H9 (cell line): ENCODE data around the gene TCP10L. TPM values are rescaled to one million over a fixed set of nuclear protein-coding genes. Genes with fewer than 3 reads are reported as not detected.

ENCODE experiments used
- DNase-seq: peaks from one replicate; pipeline ENCODE4 v3.0.0-alpha.2; 2017
- H2AFZ ChIP-seq: one replicate; pipeline ENCODE4 v1.6.1; 2013; ENCODE audit warnings: mild to moderate bottlenecking, low read length, control low read depth, moderate library complexity
- H2AK5ac ChIP-seq: 2 replicates; pipeline ENCODE4 v1.6.1; 2013; ENCODE audit warnings: low read length, control low read depth, mixed read lengths; ENCODE audit not compliant: insufficient read length
- H2BK120ac ChIP-seq: one replicate; pipeline ENCODE4 v1.6.1; 2013; ENCODE audit warnings: low read depth, mild to moderate bottlenecking, low read length, control low read depth, inconsistent platforms; ENCODE audit not compliant: poor library complexity, severe bottlenecking
- H2BK12ac ChIP-seq: 2 replicates; pipeline ENCODE4 v1.6.1; 2013; ENCODE audit warnings: low read length, control low read depth, mixed read lengths, low read depth; ENCODE audit not compliant: insufficient read length
- H2BK15ac ChIP-seq: 2 replicates; pipeline ENCODE4 v1.6.1; 2013; ENCODE audit warnings: low read depth, low read length, control low read depth
- H2BK20ac ChIP-seq: one replicate; pipeline ENCODE4 v1.6.1; 2013; ENCODE audit warnings: low read depth, mild to moderate bottlenecking, low read length, control low read depth, inconsistent platforms; ENCODE audit not compliant: poor library complexity, severe bottlenecking
- H2BK5ac ChIP-seq: 2 replicates; pipeline ENCODE4 v1.6.1; 2013; ENCODE audit warnings: low read length, control low read depth, mixed read lengths; ENCODE audit not compliant: insufficient read length
- H3K14ac ChIP-seq: 2 replicates; pipeline ENCODE4 v1.6.1; 2013; ENCODE audit warnings: low read length, control low read depth; ENCODE audit not compliant: insufficient read depth
- H3K18ac ChIP-seq: 2 replicates; pipeline ENCODE4 v1.6.1; 2013; ENCODE audit warnings: low read depth, mild to moderate bottlenecking, mixed read lengths, low read length, control low read depth; ENCODE audit not compliant: insufficient read length
- H3K23ac ChIP-seq: 2 replicates; pipeline ENCODE4 v1.6.1; 2013; ENCODE audit warnings: low read length, control low read depth, mixed read lengths, low read depth; ENCODE audit not compliant: insufficient read length
- H3K23me2 ChIP-seq: 2 replicates; pipeline ENCODE4 v1.6.1; 2013; ENCODE audit warnings: low read depth, mild to moderate bottlenecking, mixed read lengths, low read length, control low read depth; ENCODE audit not compliant: insufficient read length, poor library complexity, severe bottlenecking
- H3K27ac ChIP-seq: 2 replicates; pipeline ENCODE4 v1.5.1; 2013; ENCODE audit warnings: low read length, control low read depth, mixed read lengths, low read depth; ENCODE audit not compliant: insufficient read length
- H3K27me3 ChIP-seq: 2 replicates; pipeline ENCODE4 v1.6.1; 2013; ENCODE audit warnings: low read length, control low read depth, inconsistent platforms; ENCODE audit not compliant: insufficient read depth
- H3K4ac ChIP-seq: 2 replicates; pipeline ENCODE4 v1.6.1; 2013; ENCODE audit warnings: low read depth, mild to moderate bottlenecking, control low read depth, inconsistent platforms, low read length, moderate library complexity
- H3K4me1 ChIP-seq: 2 replicates; pipeline ENCODE4 v1.6.1; 2013; ENCODE audit warnings: low read length, control low read depth, inconsistent platforms; ENCODE audit not compliant: insufficient read depth
- H3K4me2 ChIP-seq: 2 replicates; pipeline ENCODE4 v1.6.1; 2013; ENCODE audit warnings: low read length, control low read depth, mixed read lengths; ENCODE audit not compliant: insufficient read length, insufficient read depth
- H3K56ac ChIP-seq: 2 replicates; pipeline ENCODE4 v1.6.1; 2013; ENCODE audit warnings: low read depth, mild to moderate bottlenecking, mixed read lengths, low read length, control low read depth; ENCODE audit not compliant: insufficient read length
- H3K79me1 ChIP-seq: 2 replicates; pipeline ENCODE4 v1.6.1; 2013; ENCODE audit warnings: low read depth, mild to moderate bottlenecking, moderate library complexity, low read length, control low read depth, inconsistent platforms; ENCODE audit not compliant: insufficient read depth, poor library complexity, severe bottlenecking
- H3K79me2 ChIP-seq: 2 replicates; pipeline ENCODE4 v1.6.1; 2013; ENCODE audit warnings: low read length, control low read depth, inconsistent platforms; ENCODE audit not compliant: insufficient read depth
- H3K9ac ChIP-seq: 2 replicates; pipeline ENCODE4 v1.6.1; 2013; ENCODE audit warnings: low read length, control low read depth, mixed read lengths; ENCODE audit not compliant: insufficient read length; ENCODE audit errors: extremely low read depth
- H3K9me3 ChIP-seq: one replicate; pipeline ENCODE4 v1.6.1; 2013; ENCODE audit warnings: low read depth, low read length, inconsistent platforms; ENCODE audit not compliant: control insufficient read depth
- H3T11ph ChIP-seq: one replicate; pipeline ENCODE4 v1.6.1; 2013; ENCODE audit warnings: mild to moderate bottlenecking, low read length, control low read depth, inconsistent platforms
- H4K20me1 ChIP-seq: one replicate; pipeline ENCODE4 v1.6.1; 2013; ENCODE audit not compliant: control insufficient read depth, insufficient read length, insufficient read depth
- H4K5ac ChIP-seq: 2 replicates; pipeline ENCODE4 v1.6.1; 2013; ENCODE audit warnings: low read depth, mild to moderate bottlenecking, mixed read lengths, low read length, control low read depth; ENCODE audit not compliant: insufficient read length
- H4K8ac ChIP-seq: replicated peaks from 2 replicates; pipeline ENCODE4 v1.6.1; 2013; ENCODE audit warnings: low read length, control low read depth, mixed read lengths, low read depth; ENCODE audit not compliant: insufficient read length
- H4K91ac ChIP-seq: 2 replicates; pipeline ENCODE4 v1.6.1; 2013; ENCODE audit warnings: low read depth, mild to moderate bottlenecking, moderate library complexity, mixed read lengths, low read length, control low read depth; ENCODE audit not compliant: insufficient read length
- H3K27ac Mint-ChIP-seq, 3 experiments: 2 replicates in 2 of 3; 3 replicates in 1 of 3; pipeline ENCODE4 v1.8.0; 2020 to 2021; ENCODE audit warnings: mixed read lengths in 3 of 3, mild to moderate bottlenecking in 1 of 3, moderate library complexity in 1 of 3
- H3K27me3 Mint-ChIP-seq: 2 replicates; pipeline ENCODE4 v1.8.0; 2021; ENCODE audit warnings: low read depth, mild to moderate bottlenecking, moderate library complexity, mixed read lengths
- H3K36me3 Mint-ChIP-seq, 3 experiments: 2 replicates in 2 of 3; 3 replicates in 1 of 3; pipeline ENCODE4 v1.8.0; 2020 to 2021; ENCODE audit warnings: low read depth in 3 of 3, mixed read lengths in 3 of 3; ENCODE audit not compliant: insufficient read depth in 1 of 3
- H3K4me1 Mint-ChIP-seq, 2 experiments: 2 replicates each; pipeline ENCODE4 v1.8.0; 2020; ENCODE audit warnings: mixed read lengths in 2 of 2
- H3K4me3 Mint-ChIP-seq, 2 experiments: 2 replicates in 1 of 2; 3 replicates in 1 of 2; pipeline ENCODE4 v1.8.0; 2020 to 2021; ENCODE audit warnings: mild to moderate bottlenecking in 2 of 2, mixed read lengths in 2 of 2, moderate library complexity in 1 of 2
- H3K9me3 Mint-ChIP-seq, 2 experiments: 2 replicates in 1 of 2; 3 replicates in 1 of 2; pipeline ENCODE4 v1.8.0; 2020; ENCODE audit warnings: mild to moderate bottlenecking in 2 of 2, mixed read lengths in 2 of 2, moderate library complexity in 1 of 2
- CTCF ChIP-seq: fragments of 200-600 bp; sonication (generic); conservative IDR thresholded peaks from 3 replicates; pipeline ENCODE4 v1.8.0; 2021; ENCODE audit warnings: antibody characterized with exemption, mild to moderate bottlenecking
- WGBS: extraction: QIAGEN DNeasy Blood & Tissue Kit; methylation state at CpG from one replicate; pipeline ENCODE4 v1.1.7; 2013; ENCODE audit warnings: missing lambda C conversion rate, low lambda C conversion rate, mixed read lengths; ENCODE audit not compliant: insufficient read length; ENCODE audit errors: extremely low coverage; 5-methylcytosine and 5-hydroxymethylcytosine counted together
- total RNA-seq: library from RNA; stranded (reverse); gene quantifications from 2 replicates; pipeline ENCODE4 v1.2.1, GENCODE V29; 2021

The TCP10L gene
- total RNA-seq, 1 experiment from 2014 or later = 5.1 TPM

- Histone ChIP-seq H3T11ph (no peak overlapping the region), H2BK5ac (no peak overlapping the region), H4K20me1 (no peaks in the 10 kb centered on the region), H2AFZ (no peak overlapping the region), H4K5ac (no peak overlapping the region), H3K14ac (no peak overlapping the region), H3K4me2 (no peak overlapping the region), H4K91ac (no peak overlapping the region), H2BK20ac (no peak overlapping the region), H3K9me3 (no peaks in the 10 kb centered on the region), H3K23ac (no peak overlapping the region), H4K8ac (no peak overlapping the region), H2AK5ac (no peak overlapping the region), H3K27me3 (no peaks in the 10 kb centered on the region), H2BK120ac (no peak overlapping the region), H3K23me2 (no peaks in the 10 kb centered on the region), H3K4me1 (no peaks in the 10 kb centered on the region; the same call in 1 of the 2 replicates), H3K27ac (no peak overlapping the region), H2BK15ac (no peak overlapping the region), H3K79me2 (no peaks in the 10 kb centered on the region), H3K9ac (no peak overlapping the region), H3K4ac (no peak overlapping the region), H2BK12ac (no peak overlapping the region), H3K79me1 (no peaks in the 10 kb centered on the region), H3K18ac (no peak overlapping the region), H3K56ac (no peak overlapping the region)
- H3K4me3 Mint-ChIP-seq = no peak overlapping the region
- WGBS = no CpG with 5 or more reads among the region's 8 CpGs
- peak overlapping the region in 1 of 3 experiments; percentile 14; a peak in 2 of 7 replicates for H3K27ac Mint-ChIP-seq
- peaks cover 7 to 10% (median 8%) of the 10 kb centered on the region in 3 experiments; a peak in 6 of 7 replicates for H3K36me3 Mint-ChIP-seq
- H3K4me1 Mint-ChIP-seq = peaks cover 16 to 18% of the 10 kb centered on the region in 2 experiments
- peaks cover 4% of the 10 kb centered on the region for H3K27me3 Mint-ChIP-seq
- no peak for DNase-seq
- no peak for TF ChIP-seq CTCF
- peaks cover 14% of the 10 kb centered on the region in 2 experiments for H3K9me3 Mint-ChIP-seq
Measured at GRCh38 chr21:32534113-32534512, 51.2 kb downstream of the TCP10L start.
